GM12874 (cell line): ENCODE measurements around the gene CBR1.

ENCODE experiments used
- TF ChIP-seq, protein P1 (sequence below): IDR thresholded peaks from 2 replicates; pipeline ENCODE4 v1.5.1; 2011; ENCODE audit warnings: low read depth, mild to moderate bottlenecking, control low read depth, low read length, moderate library complexity; ENCODE audit not compliant: insufficient read depth

Gene CBR1

DNA sequence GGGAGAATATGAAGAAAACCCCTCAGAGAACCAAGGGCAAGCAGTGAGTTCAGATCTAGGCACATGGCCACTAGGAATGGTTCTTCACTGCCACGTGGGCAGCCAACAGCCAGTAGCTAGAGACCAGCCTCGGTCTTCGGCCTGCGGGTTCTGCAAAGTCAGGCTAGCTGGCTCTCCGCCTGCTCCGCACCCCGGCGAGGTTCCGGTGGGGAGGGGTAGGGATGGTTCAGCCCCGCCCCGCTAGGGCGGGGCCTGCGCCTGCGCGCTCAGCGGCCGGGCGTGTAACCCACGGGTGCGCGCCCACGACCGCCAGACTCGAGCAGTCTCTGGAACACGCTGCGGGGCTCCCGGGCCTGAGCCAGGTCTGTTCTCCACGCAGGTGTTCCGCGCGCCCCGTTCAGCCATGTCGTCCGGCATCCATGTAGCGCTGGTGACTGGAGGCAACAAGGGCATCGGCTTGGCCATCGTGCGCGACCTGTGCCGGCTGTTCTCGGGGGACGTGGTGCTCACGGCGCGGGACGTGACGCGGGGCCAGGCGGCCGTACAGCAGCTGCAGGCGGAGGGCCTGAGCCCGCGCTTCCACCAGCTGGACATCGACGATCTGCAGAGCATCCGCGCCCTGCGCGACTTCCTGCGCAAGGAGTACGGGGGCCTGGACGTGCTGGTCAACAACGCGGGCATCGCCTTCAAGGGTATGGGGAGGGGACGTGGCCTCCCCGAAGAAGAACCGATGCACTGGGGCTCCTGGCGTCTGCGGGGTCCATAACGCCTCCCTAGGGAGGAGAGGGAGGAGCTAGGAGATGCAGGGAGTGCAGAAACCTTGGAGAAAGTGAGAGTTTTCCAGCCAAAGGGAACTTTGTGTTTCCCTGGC is at the start of gene CBR1:
CBR1 (plus strand) TSS at position 312 of the 871 bp plus-strand sequence; CDS start at position 404, 92 bp downstream.
- TF ChIP-seq, protein P1, sequence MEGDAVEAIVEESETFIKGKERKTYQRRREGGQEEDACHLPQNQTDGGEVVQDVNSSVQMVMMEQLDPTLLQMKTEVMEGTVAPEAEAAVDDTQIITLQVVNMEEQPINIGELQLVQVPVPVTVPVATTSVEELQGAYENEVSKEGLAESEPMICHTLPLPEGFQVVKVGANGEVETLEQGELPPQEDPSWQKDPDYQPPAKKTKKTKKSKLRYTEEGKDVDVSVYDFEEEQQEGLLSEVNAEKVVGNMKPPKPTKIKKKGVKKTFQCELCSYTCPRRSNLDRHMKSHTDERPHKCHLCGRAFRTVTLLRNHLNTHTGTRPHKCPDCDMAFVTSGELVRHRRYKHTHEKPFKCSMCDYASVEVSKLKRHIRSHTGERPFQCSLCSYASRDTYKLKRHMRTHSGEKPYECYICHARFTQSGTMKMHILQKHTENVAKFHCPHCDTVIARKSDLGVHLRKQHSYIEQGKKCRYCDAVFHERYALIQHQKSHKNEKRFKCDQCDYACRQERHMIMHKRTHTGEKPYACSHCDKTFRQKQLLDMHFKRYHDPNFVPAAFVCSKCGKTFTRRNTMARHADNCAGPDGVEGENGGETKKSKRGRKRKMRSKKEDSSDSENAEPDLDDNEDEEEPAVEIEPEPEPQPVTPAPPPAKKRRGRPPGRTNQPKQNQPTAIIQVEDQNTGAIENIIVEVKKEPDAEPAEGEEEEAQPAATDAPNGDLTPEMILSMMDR, result no peak

DNA sequence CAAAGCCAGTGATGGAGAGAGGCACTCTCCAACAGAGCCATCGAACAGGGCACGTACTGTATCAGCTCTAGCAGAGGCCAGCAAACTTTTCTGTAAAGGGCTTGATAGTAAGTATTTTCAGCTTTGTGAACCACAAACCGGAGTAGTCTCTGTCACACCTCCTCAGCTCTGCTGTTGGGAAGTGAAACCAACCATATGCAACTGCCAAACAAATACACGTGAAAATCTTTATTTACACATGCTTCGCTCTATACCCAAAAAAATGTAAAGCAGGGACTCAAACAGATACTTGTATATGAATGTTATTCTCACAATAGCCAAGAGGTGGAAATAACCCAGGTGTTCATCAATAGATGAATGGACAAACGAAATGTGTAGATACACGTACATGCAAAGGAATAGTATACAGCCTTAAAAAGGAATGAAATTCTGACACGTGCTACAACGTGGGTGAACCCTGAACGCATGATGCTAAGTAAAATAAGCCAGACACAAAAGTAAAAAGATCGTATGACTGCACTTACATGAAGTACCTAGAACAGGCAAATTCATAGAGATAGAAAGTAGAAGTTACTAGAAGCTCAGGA is 48.5 kb upstream of the CBR1 start:
- TF ChIP-seq, protein P1, result no peak

DNA sequence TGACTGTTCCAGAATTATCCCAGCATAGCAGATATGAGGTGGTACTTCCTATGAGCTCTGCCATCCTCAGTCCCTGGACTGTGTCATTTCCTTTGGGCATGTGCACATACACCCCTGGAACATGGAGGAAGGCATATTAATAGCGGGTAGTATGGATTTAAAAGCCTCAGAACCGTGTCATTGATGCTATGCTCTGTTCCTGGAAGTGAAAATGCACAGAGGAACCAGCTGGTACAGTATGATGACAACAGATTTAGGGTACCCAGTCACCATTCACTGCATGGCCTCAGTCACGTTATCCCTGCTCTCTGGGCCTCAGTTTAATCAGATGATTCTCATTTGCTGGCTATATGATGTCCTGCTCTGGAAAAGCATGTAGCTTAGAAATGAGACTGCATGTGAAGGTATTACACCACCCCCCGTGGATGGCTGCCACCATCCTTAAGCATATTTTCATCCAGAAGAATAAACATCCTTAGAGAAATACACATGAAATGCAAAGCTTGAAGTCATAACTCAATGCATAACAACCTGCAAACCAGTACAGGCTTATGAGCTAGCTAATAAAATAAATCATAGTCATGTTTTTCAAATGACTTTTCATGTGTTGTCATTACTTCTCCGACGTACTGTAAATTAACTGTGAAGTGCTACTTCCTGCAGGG is 47.3 kb upstream of the CBR1 start:
- TF ChIP-seq, protein P1, result no peak

DNA sequence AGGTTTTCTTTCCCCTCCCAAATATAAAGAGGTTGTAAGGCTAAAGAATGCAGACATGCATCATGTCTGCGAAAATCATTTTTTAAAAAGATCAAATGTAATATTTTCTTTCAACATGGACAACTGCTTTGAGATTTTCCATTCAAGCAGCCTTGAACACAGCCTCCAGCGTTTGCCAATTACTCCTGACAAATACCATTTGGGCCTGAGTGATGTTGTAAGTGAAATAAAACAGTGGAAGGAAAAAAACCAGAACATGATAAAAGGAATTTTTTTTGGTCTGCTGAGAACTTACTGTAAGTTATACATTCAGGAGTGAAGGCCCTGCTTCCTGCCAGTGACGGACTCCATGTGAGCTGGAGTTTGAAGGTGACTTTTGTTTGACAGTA is 46.7 kb upstream of the CBR1 start:
- TF ChIP-seq, protein P1, result no peak

DNA sequence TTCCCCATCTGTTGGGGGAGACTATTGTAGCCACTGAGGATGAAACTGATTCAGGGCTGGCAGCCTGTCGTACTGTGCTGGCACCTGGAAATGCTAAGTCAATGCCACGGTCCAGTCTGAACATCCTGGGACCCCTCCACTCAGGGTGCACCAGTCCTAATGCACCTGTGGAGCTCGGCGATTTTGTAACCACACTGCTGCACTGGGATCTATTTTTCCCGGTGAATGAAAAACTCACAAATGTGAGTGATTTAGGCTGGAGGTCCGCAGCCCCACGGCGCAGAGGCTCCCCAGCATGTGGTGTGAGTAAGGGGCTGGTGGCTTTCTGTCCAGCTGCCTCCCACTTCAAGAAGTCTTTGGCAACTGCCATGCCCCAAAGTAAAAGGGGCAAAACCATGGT is 45.0 kb upstream of the CBR1 start:
- TF ChIP-seq, protein P1, result no peak

DNA sequence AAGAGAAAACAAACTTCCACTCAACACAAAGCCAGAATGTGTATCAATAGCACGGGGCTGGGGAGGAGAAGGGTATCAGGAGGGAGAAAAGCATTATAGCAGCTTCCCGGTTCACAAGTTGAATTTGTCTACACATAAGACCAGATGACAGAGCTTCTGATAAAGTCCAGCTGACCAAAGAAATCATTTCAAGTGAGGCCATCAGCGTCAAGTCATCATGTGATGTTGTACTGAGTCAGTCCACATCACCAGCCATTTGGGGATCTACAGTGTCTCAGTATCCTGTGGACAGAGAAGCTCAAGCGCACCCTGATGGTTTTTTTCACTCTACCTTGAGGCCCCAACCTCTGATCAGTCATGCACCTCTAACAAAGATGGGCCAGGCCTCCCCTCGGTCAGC is 42.5 kb upstream of the CBR1 start:
- TF ChIP-seq, protein P1, result no peak

DNA sequence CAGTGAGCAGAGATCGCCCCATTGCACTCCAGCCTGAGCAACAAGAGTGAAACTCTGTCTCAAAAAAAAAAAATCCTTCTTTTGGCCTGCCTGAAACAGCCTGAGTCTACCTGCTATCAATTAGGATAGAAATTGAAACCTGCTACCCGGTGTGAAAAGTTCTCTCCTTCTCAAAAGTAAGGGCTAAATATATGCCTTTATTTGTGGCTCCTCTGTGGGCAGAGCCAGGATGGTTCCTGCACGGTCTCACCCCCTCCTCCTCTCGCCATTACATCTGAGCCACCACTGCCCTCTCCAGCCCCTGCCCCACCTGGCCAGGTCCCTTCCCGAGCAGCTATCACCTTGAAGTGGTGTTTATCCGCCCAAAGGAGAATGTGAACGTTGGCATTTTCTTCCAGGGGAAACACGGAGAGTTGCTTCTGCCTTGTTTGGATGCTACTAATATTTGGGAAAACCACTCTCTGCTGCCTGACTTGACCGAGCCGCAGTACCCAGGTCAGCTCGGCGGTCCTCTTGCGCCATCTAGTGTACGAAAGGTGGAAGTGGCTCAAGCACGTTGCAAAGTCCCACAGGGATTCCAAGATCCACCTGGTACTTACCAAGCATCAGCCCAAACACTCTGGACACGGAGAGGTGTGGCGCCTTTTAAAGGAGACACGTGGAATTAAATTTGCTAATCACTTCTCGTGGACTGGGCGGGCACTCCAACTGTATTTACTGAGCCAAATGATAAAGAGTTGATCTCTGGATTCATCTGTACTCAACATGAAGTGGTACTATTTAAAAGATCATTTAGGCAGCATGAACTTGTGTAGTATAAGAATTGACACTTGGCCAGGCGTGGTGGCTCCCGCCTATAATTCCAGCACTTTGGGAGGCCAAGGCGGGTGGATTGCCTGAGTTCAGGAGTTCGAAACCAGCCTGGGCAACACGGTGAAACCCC is 41.4 kb upstream of the CBR1 start:
- TF ChIP-seq, protein P1, result peak; percentile 94
